ENCODE measurements around the gene CCDC138. TPM values are rescaled to one million over a fixed set of nuclear protein-coding genes. Genes with fewer than 3 reads are reported as not detected.

Gene CCDC138
- total RNA-seq, 1 experiment from 2014 or later: 11.3 TPM

DNA sequence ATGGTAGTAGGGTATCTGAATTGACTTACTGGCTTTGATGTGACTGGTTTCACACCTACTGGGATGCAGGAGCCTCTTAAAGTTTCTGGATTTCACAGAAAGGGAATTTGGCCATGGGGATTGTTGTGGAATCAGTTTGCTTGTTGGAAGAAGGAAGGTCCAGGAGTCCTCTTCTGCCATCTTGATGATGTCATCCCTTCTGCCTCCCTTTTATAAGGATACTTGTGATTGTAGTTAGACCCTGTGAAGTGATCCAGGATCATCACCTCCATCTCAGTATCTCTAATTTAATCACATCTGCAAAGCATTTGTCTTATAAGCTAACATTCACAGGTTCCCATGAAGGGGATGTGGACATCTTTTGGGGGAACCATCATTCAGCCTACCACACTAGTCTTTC is 79.5 kb downstream of the CCDC138 start:
- Mint-ChIP-seq H3K9me3 (ENCODE audit: low read depth, unreplicated experiment) (no peaks in the 10 kb centered on the region), H3K4me1 (ENCODE audit: low read depth, unreplicated experiment) (no peaks in the 10 kb centered on the region), H3K27me3 (ENCODE audit: unreplicated experiment) (no peaks in the 10 kb centered on the region), H3K27ac (ENCODE audit: unreplicated experiment) (no peak overlapping the region), H3K4me3 (ENCODE audit: low read depth, unreplicated experiment) (no peak overlapping the region), H3K36me3 (ENCODE audit: insufficient read depth, unreplicated experiment) (peaks cover 5% of the 10 kb centered on the region)
- BruUV-seq (replicated peaks): no TSS peak
- intact Hi-C loops (cut with micrococcal nuclease; ENCODE audit: unreplicated experiment): no loop called here
- TF ChIP-seq, protein P1, sequence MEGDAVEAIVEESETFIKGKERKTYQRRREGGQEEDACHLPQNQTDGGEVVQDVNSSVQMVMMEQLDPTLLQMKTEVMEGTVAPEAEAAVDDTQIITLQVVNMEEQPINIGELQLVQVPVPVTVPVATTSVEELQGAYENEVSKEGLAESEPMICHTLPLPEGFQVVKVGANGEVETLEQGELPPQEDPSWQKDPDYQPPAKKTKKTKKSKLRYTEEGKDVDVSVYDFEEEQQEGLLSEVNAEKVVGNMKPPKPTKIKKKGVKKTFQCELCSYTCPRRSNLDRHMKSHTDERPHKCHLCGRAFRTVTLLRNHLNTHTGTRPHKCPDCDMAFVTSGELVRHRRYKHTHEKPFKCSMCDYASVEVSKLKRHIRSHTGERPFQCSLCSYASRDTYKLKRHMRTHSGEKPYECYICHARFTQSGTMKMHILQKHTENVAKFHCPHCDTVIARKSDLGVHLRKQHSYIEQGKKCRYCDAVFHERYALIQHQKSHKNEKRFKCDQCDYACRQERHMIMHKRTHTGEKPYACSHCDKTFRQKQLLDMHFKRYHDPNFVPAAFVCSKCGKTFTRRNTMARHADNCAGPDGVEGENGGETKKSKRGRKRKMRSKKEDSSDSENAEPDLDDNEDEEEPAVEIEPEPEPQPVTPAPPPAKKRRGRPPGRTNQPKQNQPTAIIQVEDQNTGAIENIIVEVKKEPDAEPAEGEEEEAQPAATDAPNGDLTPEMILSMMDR (IDR thresholded peaks at IDR 0.05; ENCODE audit: unreplicated experiment): no peak
- CTCF ChIA-PET: no interaction called here
- DNase-seq: no peak

DNA sequence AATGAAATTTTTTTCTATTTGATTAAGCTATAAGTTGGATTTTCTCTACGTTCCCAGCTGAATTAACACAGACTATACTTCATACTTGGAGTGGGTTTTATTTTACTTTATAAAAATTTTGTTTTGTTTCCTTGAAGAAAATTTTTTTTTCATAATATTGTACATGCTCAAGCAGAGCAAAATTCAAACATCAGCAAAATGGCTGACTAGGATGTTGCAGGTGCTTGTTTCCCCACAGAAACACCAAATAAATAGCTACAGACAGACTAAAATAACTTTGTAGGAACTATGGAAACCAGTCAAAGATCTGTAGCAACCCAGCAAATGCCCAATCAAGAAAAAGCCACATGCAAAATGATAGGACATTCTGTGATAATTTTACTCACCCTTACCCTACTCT is 82.3 kb downstream of the CCDC138 start:
- DNase-seq: no peak
- BruUV-seq (replicated peaks): no TSS peak
- H3K4me3 Mint-ChIP-seq (ENCODE audit: low read depth, unreplicated experiment): no peak overlapping the region
- no peaks in the 10 kb centered on the region for H3K9me3 Mint-ChIP-seq (ENCODE audit: low read depth, unreplicated experiment)
- TF ChIP-seq, protein P1 (IDR thresholded peaks at IDR 0.05; ENCODE audit: unreplicated experiment): no peak
- intact Hi-C loops (cut with micrococcal nuclease; ENCODE audit: unreplicated experiment): no loop called here
- no peaks in the 10 kb centered on the region for H3K36me3 Mint-ChIP-seq (ENCODE audit: insufficient read depth, unreplicated experiment)
- H3K27ac Mint-ChIP-seq (ENCODE audit: unreplicated experiment): no peak overlapping the region
- H3K4me1 Mint-ChIP-seq (ENCODE audit: low read depth, unreplicated experiment): peaks cover 9% of the 10 kb centered on the region
- CTCF ChIA-PET: interaction anchor here (0.6 to 0.7 kb wide), 2 partner anchors 11 to 110 kb away, joined by 3 to 4 read pairs; no protein-coding TSS in a partner anchor
- H3K27me3 Mint-ChIP-seq (ENCODE audit: unreplicated experiment): no peaks in the 10 kb centered on the region

DNA sequence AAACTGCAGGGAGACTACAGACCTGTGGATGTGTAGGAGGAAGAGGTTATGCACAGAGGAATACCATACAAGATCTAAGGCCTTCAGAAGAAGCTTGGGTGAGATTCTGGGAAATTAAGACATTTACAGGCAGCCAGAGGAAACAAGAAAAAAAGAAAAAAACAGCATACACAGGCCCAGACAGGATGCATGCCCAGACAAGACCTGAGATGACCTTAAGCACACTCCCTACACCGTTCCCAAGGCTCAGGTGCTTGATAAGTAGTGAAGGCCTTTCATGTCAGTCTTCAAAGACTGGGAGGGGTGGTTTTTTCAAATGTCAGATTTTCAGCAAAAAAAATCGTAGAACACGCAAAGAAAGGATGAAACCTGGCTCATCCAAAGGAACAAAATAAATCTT is 83.0 kb downstream of the CCDC138 start:
- TF ChIP-seq, protein P1 (IDR thresholded peaks at IDR 0.05; ENCODE audit: unreplicated experiment): no peak
- CTCF ChIA-PET: interaction anchor here (0.6 kb wide), 1 partner anchor 109 kb away, joined by 4 read pairs; no protein-coding TSS in a partner anchor
- no TSS peak for BruUV-seq (replicated peaks)

DNA sequence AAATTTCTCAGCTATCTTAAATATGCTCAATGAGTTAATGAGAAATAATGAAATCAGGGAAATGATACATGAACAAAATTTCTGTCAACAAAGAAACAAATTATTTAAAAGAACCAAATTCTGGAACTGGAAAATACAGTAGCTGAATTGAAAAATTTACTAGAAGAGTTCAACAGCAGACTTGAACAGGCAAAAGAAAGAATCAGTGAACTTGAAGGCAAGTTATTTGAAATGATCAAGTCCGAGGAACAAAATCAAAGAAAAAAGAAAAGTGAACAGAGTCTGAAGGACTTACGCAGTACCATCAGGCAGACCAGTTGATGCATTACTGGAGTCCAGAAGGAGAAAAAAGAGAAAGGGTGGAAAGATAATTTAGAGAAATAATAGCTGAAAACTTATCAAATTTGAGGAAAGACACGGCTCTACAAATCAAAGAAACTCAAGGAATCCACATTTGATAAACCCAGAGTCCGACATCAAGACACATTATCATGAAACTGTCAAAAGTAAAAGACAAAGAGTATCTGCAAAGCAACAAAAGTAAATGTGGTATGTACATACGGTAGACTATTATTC is 83.6 kb downstream of the CCDC138 start:
- intact Hi-C loops (cut with micrococcal nuclease; ENCODE audit: unreplicated experiment): loop anchor here (5.0 kb wide), 1 partner anchor 117 kb away; the partner anchor contains the start of gene EDAR
- no peaks in the 10 kb centered on the region for H3K27me3 Mint-ChIP-seq (ENCODE audit: unreplicated experiment)
- no peaks in the 10 kb centered on the region for H3K36me3 Mint-ChIP-seq (ENCODE audit: insufficient read depth, unreplicated experiment)
- peaks cover 20% of the 10 kb centered on the region for H3K4me1 Mint-ChIP-seq (ENCODE audit: low read depth, unreplicated experiment)
- no peak overlapping the region for H3K27ac Mint-ChIP-seq (ENCODE audit: unreplicated experiment)
- no peaks in the 10 kb centered on the region for H3K9me3 Mint-ChIP-seq (ENCODE audit: low read depth, unreplicated experiment)
- no TSS peak for BruUV-seq (replicated peaks)
- H3K4me3 Mint-ChIP-seq (ENCODE audit: low read depth, unreplicated experiment): no peak overlapping the region
- TF ChIP-seq, protein P1 (IDR thresholded peaks at IDR 0.05; ENCODE audit: unreplicated experiment): no peak
- CTCF ChIA-PET: no interaction called here
- DNase-seq: no peak

More for the DNA sequence above, 83.0 kb downstream of the CCDC138 start:
- no peaks in the 10 kb centered on the region for H3K9me3 Mint-ChIP-seq (ENCODE audit: low read depth, unreplicated experiment)
- no peaks in the 10 kb centered on the region for H3K27me3 Mint-ChIP-seq (ENCODE audit: unreplicated experiment)
- H3K4me1 Mint-ChIP-seq (ENCODE audit: low read depth, unreplicated experiment): peaks cover 16% of the 10 kb centered on the region
- no peak for DNase-seq
- no peaks in the 10 kb centered on the region for H3K36me3 Mint-ChIP-seq (ENCODE audit: insufficient read depth, unreplicated experiment)
- intact Hi-C loops (cut with micrococcal nuclease; ENCODE audit: unreplicated experiment): no loop called here
- H3K4me3 Mint-ChIP-seq (ENCODE audit: low read depth, unreplicated experiment): no peak overlapping the region
- H3K27ac Mint-ChIP-seq (ENCODE audit: unreplicated experiment): no peak overlapping the region

All from Calu3 (cell line).